GM12891 (cell line): ENCODE data around the gene DCP2.

Experiments
- DNase-seq: peaks from one replicate; pipeline ENCODE4 v3.0.0; 2011; ENCODE audit warnings: low spot score; ENCODE audit not compliant: insufficient read length
- FAIRE-seq: peaks from 2 replicates; lab custom pipeline; 2011; peaks lifted over from hg19 to GRCh38; lab: Jason Lieb, UNC
- PAX5 ChIP-seq: IDR thresholded peaks from 2 replicates; pipeline ENCODE4 v1.6.1; 2011; ENCODE audit warnings: low read length, moderate library complexity, mild to moderate bottlenecking; ENCODE audit not compliant: insufficient read depth, severe bottlenecking
- POLR2A ChIP-seq: IDR thresholded peaks from 2 replicates; pipeline ENCODE4 v1.6.1; 2011; ENCODE audit warnings: low read depth, low read length, control low read depth
- POLR2AphosphoS5 ChIP-seq: IDR thresholded peaks from 2 replicates; pipeline ENCODE4 v1.6.1; 2011; ENCODE audit warnings: low read depth, low read length, control low read depth
- POU2F2 ChIP-seq: IDR thresholded peaks from 2 replicates; pipeline ENCODE4 v1.6.1; 2011; ENCODE audit warnings: low read depth, mild to moderate bottlenecking, control low read depth, low read length, moderate library complexity
- SPI1 ChIP-seq: IDR thresholded peaks from 2 replicates; pipeline ENCODE4 v1.6.1; 2011; ENCODE audit warnings: low read depth, low read length, control low read depth
- TAF1 ChIP-seq: IDR thresholded peaks from 2 replicates; pipeline ENCODE4 v1.6.1; 2011; ENCODE audit warnings: low read depth, low read length, control low read depth

Gene DCP2

GRCh38 chr5:112978836-112979235, 2.2 kb downstream of the DCP2 start:
- FAIRE-seq (no peak), DNase-seq (no peak)
- TF ChIP-seq SPI1 (no peak), POLR2AphosphoS5 (no peak), PAX5 (no peak), TAF1 (no peak), POU2F2 (no peak), POLR2A (no peak)

DNA sequence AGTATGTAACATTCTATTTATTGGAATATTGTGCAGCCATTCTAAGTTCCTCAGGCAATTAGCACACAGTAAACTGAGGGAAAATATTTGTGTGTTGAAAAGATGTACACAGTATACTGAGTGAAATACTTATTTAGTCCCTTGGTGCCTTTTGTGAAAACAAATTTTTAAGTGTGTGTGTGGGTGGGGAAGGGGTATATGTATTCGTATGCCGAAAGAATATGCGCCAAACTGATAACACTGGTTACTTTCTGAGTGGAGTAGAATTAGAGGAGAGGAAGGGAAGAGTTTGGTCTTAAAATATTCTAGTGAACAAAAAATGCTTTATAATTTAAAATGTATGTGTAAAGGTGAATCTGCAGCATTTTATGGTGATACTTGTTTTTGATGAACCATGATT, 3.1 kb downstream of the DCP2 start:
- FAIRE-seq (no peak), DNase-seq (no peak)
- TF ChIP-seq SPI1 (no peak), TAF1 (no peak), POLR2A (no peak), POLR2AphosphoS5 (no peak), PAX5 (no peak), POU2F2 (no peak)

DNA sequence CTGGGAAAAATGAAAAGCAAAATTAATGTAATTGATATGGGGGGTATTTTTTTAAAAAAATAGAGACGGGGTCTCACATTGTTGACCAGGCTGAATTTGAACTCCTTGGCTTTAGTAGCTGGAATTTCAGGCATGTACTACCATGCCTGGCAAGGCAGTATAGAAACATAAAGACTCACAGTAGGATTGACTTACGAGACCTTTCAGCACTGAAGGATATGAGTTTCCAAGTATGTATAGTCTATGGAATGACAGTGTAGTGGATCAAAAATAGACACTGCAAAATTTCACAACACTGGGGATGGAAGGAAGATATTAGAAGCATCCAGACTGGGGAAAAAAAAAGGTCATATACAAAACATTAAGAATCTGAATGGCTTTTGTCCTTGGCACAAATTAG, 6.8 kb downstream of the DCP2 start:
- FAIRE-seq, result peak; percentile 20
- no peak for DNase-seq
- TF ChIP-seq POLR2AphosphoS5, result no peak
- TF ChIP-seq PAX5, result no peak
- no peak for TF ChIP-seq TAF1
- TF ChIP-seq POLR2A, result no peak
- TF ChIP-seq POU2F2, result no peak
- no peak for TF ChIP-seq SPI1

- FAIRE-seq (no peak), DNase-seq (no peak)
- TF ChIP-seq TAF1, result no peak
- no peak for TF ChIP-seq POU2F2
- no peak for TF ChIP-seq POLR2A
- TF ChIP-seq POLR2AphosphoS5, result no peak
These were observed 9.6 kb downstream of the DCP2 start for GRCh38 chr5:112986224-112986623.

GRCh38 chr5:112995764-112996618, 19.4 kb downstream of the DCP2 start:
- TF ChIP-seq POLR2AphosphoS5, result no peak
- no peak for TF ChIP-seq POLR2A
- no peak for TF ChIP-seq SPI1
- no peak for TF ChIP-seq PAX5
- no peak for TF ChIP-seq TAF1
- no peak for TF ChIP-seq POU2F2
- DNase-seq (no peak), FAIRE-seq (peak; percentile 83)

- no peak for TF ChIP-seq POLR2A
- no peak for TF ChIP-seq POU2F2
- no peak for TF ChIP-seq POLR2AphosphoS5
- DNase-seq, result no peak
- FAIRE-seq, result no peak
These were observed 20.3 kb downstream of the DCP2 start for GRCh38 chr5:112996830-112997374.

DNA sequence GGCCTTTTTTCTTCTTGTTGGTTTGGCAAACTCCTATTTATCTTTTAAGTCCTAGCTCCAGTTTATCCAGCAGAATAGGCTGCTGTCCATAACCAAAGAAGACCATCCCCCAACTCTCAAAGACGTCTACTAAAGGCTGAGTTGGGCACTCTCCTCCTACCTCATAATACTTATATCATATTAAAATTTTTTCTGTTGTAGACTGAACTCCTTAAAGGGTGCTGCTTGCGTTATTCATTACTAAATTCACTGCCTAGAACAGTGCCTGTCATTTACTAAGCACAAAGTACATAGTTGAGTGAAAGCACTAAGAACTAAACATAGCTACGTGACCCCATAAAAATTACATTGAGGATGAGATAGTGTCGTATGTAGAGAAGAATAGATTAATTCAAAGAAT, 21.7 kb downstream of the DCP2 start:
- FAIRE-seq (no peak), DNase-seq (no peak)
- TF ChIP-seq POLR2AphosphoS5 (no peak), SPI1 (no peak), PAX5 (no peak), POLR2A (no peak), POU2F2 (no peak), TAF1 (no peak)

GRCh38 chr5:113000466-113000865, 23.9 kb downstream of the DCP2 start:
- FAIRE-seq (no peak), DNase-seq (no peak)
- TF ChIP-seq POLR2AphosphoS5 (no peak), SPI1 (no peak), POLR2A (no peak), PAX5 (no peak), POU2F2 (no peak), TAF1 (no peak)

DNA sequence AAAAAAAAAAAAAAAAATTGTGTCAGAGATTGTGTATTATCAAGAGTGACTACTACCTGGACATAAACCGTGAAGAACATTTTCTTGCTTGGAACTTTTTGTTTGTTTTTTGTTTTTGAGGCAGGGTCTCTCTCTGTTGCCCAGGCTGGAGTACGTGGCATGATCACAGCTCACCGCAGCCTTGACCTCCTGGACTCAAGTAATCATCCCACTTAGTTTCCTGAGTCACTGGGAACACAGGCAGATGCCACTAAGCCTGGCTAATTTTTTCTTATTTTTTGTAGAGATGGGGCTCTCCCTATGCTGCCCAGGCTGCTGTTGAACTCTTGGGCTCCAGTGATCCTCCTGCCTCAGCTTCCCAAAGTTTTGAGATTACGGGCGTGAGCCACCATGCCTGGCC, 25.8 kb downstream of the DCP2 start:
- TF ChIP-seq TAF1, result no peak
- no peak for TF ChIP-seq POLR2A
- no peak for TF ChIP-seq POU2F2
- TF ChIP-seq SPI1, result no peak
- no peak for TF ChIP-seq POLR2AphosphoS5
- TF ChIP-seq PAX5, result no peak
- FAIRE-seq (no peak), DNase-seq (no peak)

- FAIRE-seq, result no peak
- no peak for TF ChIP-seq PAX5
- no peak for TF ChIP-seq TAF1
- TF ChIP-seq POU2F2, result no peak
- TF ChIP-seq SPI1, result no peak
- no peak for TF ChIP-seq POLR2A
- no peak for TF ChIP-seq POLR2AphosphoS5
These were observed 27.2 kb downstream of the DCP2 start for GRCh38 chr5:113003763-113004162.

GRCh38 chr5:113005454-113005853, 28.9 kb downstream of the DCP2 start:
- TF ChIP-seq POU2F2, result no peak
- DNase-seq (no peak), FAIRE-seq (peak; percentile 33)

More at GRCh38 chr5:113003763-113004162, 27.2 kb downstream of the DCP2 start:
- DNase-seq, result no peak
